GM18867 (cell line): Measurements from ENCODE around the gene CDH5.

Experiments
- ATAC-seq: cut with Tn5 transposase; IDR thresholded peaks from one replicate; pipeline ENCODE4 v1.9.1; 2021; ENCODE audit warnings: mild to moderate bottlenecking, moderate library complexity; ENCODE audit not compliant: unreplicated experiment

CDH5 gene

GRCh38 chr16:66372078-66372897, 5.8 kb downstream of the CDH5 start:
- ATAC-seq: no peak

- no peak for ATAC-seq
Measured at GRCh38 chr16:66372898-66373155, 6.3 kb downstream of the CDH5 start.

- ATAC-seq: no peak
Measured at GRCh38 chr16:66373667-66374066, 7.2 kb downstream of the CDH5 start.

- no peak for ATAC-seq
Measured at GRCh38 chr16:66374176-66374575, 7.7 kb downstream of the CDH5 start.

- ATAC-seq: no peak
Measured at GRCh38 chr16:66375451-66375850, 9.0 kb downstream of the CDH5 start.

GRCh38 chr16:66376114-66376513, 9.6 kb downstream of the CDH5 start:
- no peak for ATAC-seq

GRCh38 chr16:66376577-66377305, 10.2 kb downstream of the CDH5 start:
- no peak for ATAC-seq

GRCh38 chr16:66377324-66377723, 10.8 kb downstream of the CDH5 start:
- ATAC-seq: no peak

GRCh38 chr16:66378741-66379570, 12.5 kb downstream of the CDH5 start:
- no peak for ATAC-seq

- ATAC-seq: no peak
Measured at GRCh38 chr16:66379571-66379941, 13.1 kb downstream of the CDH5 start.

GRCh38 chr16:66380421-66380820, 13.9 kb downstream of the CDH5 start:
- no peak for ATAC-seq

- no peak for ATAC-seq
Measured at GRCh38 chr16:66381585-66382170, 15.2 kb downstream of the CDH5 start.

- ATAC-seq: no peak
Measured at GRCh38 chr16:66382171-66382965, 15.9 kb downstream of the CDH5 start.

GRCh38 chr16:66382966-66383299, 16.4 kb downstream of the CDH5 start:
- ATAC-seq: no peak

- no peak for ATAC-seq
Measured at GRCh38 chr16:66383551-66383950, 17.1 kb downstream of the CDH5 start.

GRCh38 chr16:66385415-66385814, 18.9 kb downstream of the CDH5 start:
- ATAC-seq: no peak

- ATAC-seq: no peak
Measured at GRCh38 chr16:66386629-66387622, 20.4 kb downstream of the CDH5 start.

- ATAC-seq: no peak
Measured at GRCh38 chr16:66387817-66388332, 21.4 kb downstream of the CDH5 start.
